Transverse colon (tissue), 4 donors: ENCODE measurements around the gene CCDC68. TPM values are rescaled to one million over a fixed set of nuclear protein-coding genes. Genes with fewer than 3 reads are reported as not detected.
A peak's percentile ranks its signal among the peaks of the same experiment; 100 is the strongest.

Experiments used
- DNase-seq: peaks from one replicate; pipeline ENCODE4 v3.0.0-alpha.2; 2019
- H3K27ac ChIP-seq, 4 donors: fragments of 200-600 bp; sonication (generic); 2 replicates each; pipeline ENCODE4 v1.5.1; 2016 to 2018; ENCODE audit warnings: inconsistent platforms in 4 of 4
- H3K27me3 ChIP-seq: fragments of 200-600 bp; sonication (generic); 2 replicates; pipeline ENCODE4 v1.5.1; 2017; ENCODE audit warnings: inconsistent platforms
- H3K36me3 ChIP-seq, 4 donors: fragments of 200-600 bp; sonication (generic); 2 replicates each; pipeline ENCODE4 v1.5.1; 2017 to 2019; ENCODE audit warnings: inconsistent platforms in 4 of 4
- H3K4me1 ChIP-seq, 4 donors: fragments of 200-600 bp; sonication (generic); 2 replicates each; pipeline ENCODE4 v1.5.1; 2017 to 2020; ENCODE audit warnings: inconsistent platforms in 4 of 4
- H3K4me3 ChIP-seq, 4 donors: fragments of 200-600 bp; sonication (generic); 1 replicate in 1 of 4; 2 replicates in 3 of 4; pipeline versions ENCODE4 v1.5.1 to v1.6.1; 2017 to 2019; ENCODE audit warnings: inconsistent platforms in 4 of 4
- H3K9me3 ChIP-seq, 2 donors: fragments of 200-600 bp; sonication (generic); 2 replicates each; pipeline ENCODE4 v1.5.1; 2017 to 2019; ENCODE audit warnings: inconsistent platforms in 2 of 2
- CTCF ChIP-seq, 5 experiments: fragments of 200-600 bp in 3 of 5; fragments of 450-650 bp in 2 of 5; sonication (generic) in 3 of 5; IDR thresholded peaks; 1 replicate in 2 of 5; 2 replicates in 3 of 5; pipeline ENCODE4 v1.5.1; 2016 to 2017; ENCODE audit warnings: antibody characterized with exemption in 5 of 5, inconsistent platforms in 3 of 5, mild to moderate bottlenecking in 2 of 5, moderate library complexity in 1 of 5
- EP300 ChIP-seq: sonication (generic); formaldehyde crosslinking; IDR thresholded peaks from one replicate; pipeline ENCODE4 v1.6.1; 2017; ENCODE audit warnings: antibody characterized with exemption, low read depth
- POLR2A ChIP-seq: fragments of 450-650 bp; IDR thresholded peaks from one replicate; pipeline ENCODE4 v1.6.1; 2016; ENCODE audit warnings: antibody characterized with exemption, mild to moderate bottlenecking, moderate library complexity
- POLR2AphosphoS5 ChIP-seq, 3 donors: sonication (generic); formaldehyde crosslinking; IDR thresholded peaks; one replicate each; pipeline ENCODE4 v1.6.1; 2016; ENCODE audit warnings: antibody characterized with exemption in 3 of 3
- WGBS, 2 donors: methylation state at CpG; one replicate each; pipeline ENCODE4 v1.1.5; 2018; ENCODE audit warnings: low coverage in 1 of 2; 5-methylcytosine and 5-hydroxymethylcytosine counted together
- in situ Hi-C, 4 donors: fragments of 200-750 bp; cut with MboI; loops; one replicate each; pipeline versions ENCODE4 v1.15.0 to v1.15.1; 2017; ENCODE audit warnings: low sequenced_read_pairs in 3 of 4, low pct_ligation_motif_present in 1 of 4, low pct_unique_long_range_greater_than_20kb in 1 of 4
- intact Hi-C: fragments of 100-400 bp; cut with DNase I; formaldehyde crosslinking; loops from one replicate; pipeline ENCODE4 v1.15.1; 2023; ENCODE audit warnings: low total_unique reads
- total RNA-seq, 4 donors: library from RNA; depleted of rRNA; stranded (reverse); fragments of >200 nt; gene quantifications; one replicate each; pipeline ENCODE4 v1.1.0, GENCODE V29; 2016

Gene CCDC68
- total RNA-seq, 4 donors from 2014 or later, result 24.9 to 109 (median 78.2) TPM

DNA sequence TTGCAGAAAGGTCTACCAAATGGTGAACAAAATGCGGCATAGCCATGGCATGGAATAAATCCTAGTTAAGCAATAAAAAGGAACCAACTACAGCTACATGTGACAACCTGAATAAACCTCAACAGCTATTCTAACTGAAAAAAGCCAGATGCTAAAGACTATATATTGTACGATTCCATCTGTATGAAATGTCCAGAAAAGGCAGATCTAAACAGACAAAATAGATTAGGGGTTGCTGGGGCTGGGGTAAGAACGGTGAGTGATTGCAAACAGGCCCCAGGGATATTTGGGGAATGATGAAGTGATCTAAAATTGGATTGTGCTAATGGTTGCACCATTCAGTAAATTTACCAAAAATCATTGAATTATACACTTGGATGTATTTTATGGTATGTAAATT is 2.8 kb downstream of the CCDC68 start:
- Histone ChIP-seq H3K4me1 (peaks cover 0 to 34% (median 6%) of the 10 kb centered on the region in 4 donors), H3K36me3 (no peaks in the 10 kb centered on the region), H3K27me3 (peaks cover 3% of the 10 kb centered on the region), H3K9me3 (no peaks in the 10 kb centered on the region), H3K4me3 (no peak overlapping the region), H3K27ac (no peak overlapping the region)
- in situ Hi-C loops, result no loop called here
- TF ChIP-seq CTCF (IDR thresholded peaks at IDR 0.05), result no peak
- no peak for TF ChIP-seq EP300
- TF ChIP-seq POLR2A, result no peak
- no peak for TF ChIP-seq POLR2AphosphoS5 (IDR thresholded peaks at IDR 0.05)
- 82 to 89% methylated on average over 3 of the region's 3 CpGs for WGBS, 2 donors
- intact Hi-C loops, result no loop called here
- DNase-seq, result no peak

GRCh38 chr18:54952026-54952425 is 7.2 kb downstream of the CCDC68 start:
- intact Hi-C loops, result no loop called here
- Histone ChIP-seq H3K9me3 (no peaks in the 10 kb centered on the region), H3K36me3 (no peaks in the 10 kb centered on the region), H3K4me3 (no peak overlapping the region), H3K4me1 (peaks cover 0 to 38% (median 24%) of the 10 kb centered on the region in 4 donors), H3K27ac (no peak overlapping the region), H3K27me3 (no peaks in the 10 kb centered on the region)
- in situ Hi-C loops, result no loop called here
- DNase-seq, result no peak
- TF ChIP-seq POLR2A (no peak), POLR2AphosphoS5 (IDR thresholded peaks at IDR 0.05) (no peak), CTCF (IDR thresholded peaks at IDR 0.05) (no peak), EP300 (no peak)

GRCh38 chr18:54950221-54950620 is 9.0 kb downstream of the CCDC68 start:
- H3K4me3 ChIP-seq, result no peak overlapping the region
- H3K4me1 ChIP-seq, result peaks cover 0 to 45% (median 34%) of the 10 kb centered on the region in 4 donors
- H3K27me3 ChIP-seq, result no peaks in the 10 kb centered on the region
- in situ Hi-C loops (no loop called here), intact Hi-C loops (no loop called here)
- H3K27ac ChIP-seq, result no peak overlapping the region
- H3K9me3 ChIP-seq, result no peaks in the 10 kb centered on the region
- H3K36me3 ChIP-seq, result no peaks in the 10 kb centered on the region
- DNase-seq, result no peak
- WGBS, 2 donors, result 50 to 68% methylated on average over 3 to 7 of the region's 7 CpGs
- no peak for TF ChIP-seq POLR2AphosphoS5 (IDR thresholded peaks at IDR 0.05)
- TF ChIP-seq EP300, result no peak
- TF ChIP-seq CTCF (IDR thresholded peaks at IDR 0.05), result peak in 1 of 5 experiments; percentile 7
- no peak for TF ChIP-seq POLR2A

- H3K27ac ChIP-seq, result peak overlapping the region in 1 of 4 donors; percentile 74
- WGBS, 2 donors, result 60 to 88% methylated on average over 1 to 3 of the region's 3 CpGs
Measured at GRCh38 chr18:54949588-54949987, 9.7 kb downstream of the CCDC68 start.

More at GRCh38 chr18:54949588-54949987, 9.7 kb downstream of the CCDC68 start:
- Histone ChIP-seq H3K27me3 (no peaks in the 10 kb centered on the region), H3K36me3 (no peaks in the 10 kb centered on the region), H3K4me3 (no peak overlapping the region), H3K9me3 (no peaks in the 10 kb centered on the region), H3K4me1 (peaks cover 0 to 46% (median 35%) of the 10 kb centered on the region in 4 donors)
- intact Hi-C loops (no loop called here), in situ Hi-C loops (no loop called here)
- TF ChIP-seq POLR2AphosphoS5 (IDR thresholded peaks at IDR 0.05), result no peak
- no peak for TF ChIP-seq POLR2A
- no peak for TF ChIP-seq EP300
- TF ChIP-seq CTCF (IDR thresholded peaks at IDR 0.05), result no peak
- no peak for DNase-seq
